Measurements from ENCODE around the gene FBXW7. TPM values are rescaled to one million over a fixed set of nuclear protein-coding genes. Genes with fewer than 3 reads are reported as not detected.

The FBXW7 gene
- total RNA-seq, 2 donors from 2014 or later, result 29.3 to 29.5 TPM

DNA sequence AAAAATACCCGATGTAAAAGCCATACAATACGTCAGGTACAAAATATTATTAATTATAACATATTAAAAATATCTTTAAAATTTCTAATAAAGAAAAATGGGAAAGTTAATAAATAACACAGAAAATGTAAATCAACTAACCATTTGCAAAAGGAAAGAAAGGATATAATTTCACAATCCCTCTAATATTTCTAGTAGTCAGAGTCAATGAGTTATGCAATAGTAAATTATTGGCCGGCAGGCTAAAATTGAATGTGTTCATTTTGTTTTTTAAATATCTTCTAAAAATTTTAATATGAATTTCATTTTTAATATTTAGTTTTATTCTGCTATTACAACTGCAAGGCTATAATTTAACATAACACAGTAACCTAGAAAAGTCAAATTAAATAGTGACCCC lies 155.7 kb downstream of the FBXW7 start:
- no peak overlapping the region for H3K9ac ChIP-seq (ENCODE audit: low read depth in 2 of 2, low read length in 2 of 2)
- TF ChIP-seq, protein P1, sequence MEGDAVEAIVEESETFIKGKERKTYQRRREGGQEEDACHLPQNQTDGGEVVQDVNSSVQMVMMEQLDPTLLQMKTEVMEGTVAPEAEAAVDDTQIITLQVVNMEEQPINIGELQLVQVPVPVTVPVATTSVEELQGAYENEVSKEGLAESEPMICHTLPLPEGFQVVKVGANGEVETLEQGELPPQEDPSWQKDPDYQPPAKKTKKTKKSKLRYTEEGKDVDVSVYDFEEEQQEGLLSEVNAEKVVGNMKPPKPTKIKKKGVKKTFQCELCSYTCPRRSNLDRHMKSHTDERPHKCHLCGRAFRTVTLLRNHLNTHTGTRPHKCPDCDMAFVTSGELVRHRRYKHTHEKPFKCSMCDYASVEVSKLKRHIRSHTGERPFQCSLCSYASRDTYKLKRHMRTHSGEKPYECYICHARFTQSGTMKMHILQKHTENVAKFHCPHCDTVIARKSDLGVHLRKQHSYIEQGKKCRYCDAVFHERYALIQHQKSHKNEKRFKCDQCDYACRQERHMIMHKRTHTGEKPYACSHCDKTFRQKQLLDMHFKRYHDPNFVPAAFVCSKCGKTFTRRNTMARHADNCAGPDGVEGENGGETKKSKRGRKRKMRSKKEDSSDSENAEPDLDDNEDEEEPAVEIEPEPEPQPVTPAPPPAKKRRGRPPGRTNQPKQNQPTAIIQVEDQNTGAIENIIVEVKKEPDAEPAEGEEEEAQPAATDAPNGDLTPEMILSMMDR (IDR thresholded peaks at IDR 0.05), result no peak
- H3K27me3 ChIP-seq, result no peaks in the 10 kb centered on the region
- H3K36me3 ChIP-seq, result no peaks in the 10 kb centered on the region
- no peak for DNase-seq
- H3K4me3 ChIP-seq, result no peak overlapping the region
- no peaks in the 10 kb centered on the region for H3K9me3 ChIP-seq
- intact Hi-C loops (cut with DNase I), result no loop called here
- H3K4me1 ChIP-seq, result no peaks in the 10 kb centered on the region
- no peak overlapping the region for H3K27ac ChIP-seq

DNA sequence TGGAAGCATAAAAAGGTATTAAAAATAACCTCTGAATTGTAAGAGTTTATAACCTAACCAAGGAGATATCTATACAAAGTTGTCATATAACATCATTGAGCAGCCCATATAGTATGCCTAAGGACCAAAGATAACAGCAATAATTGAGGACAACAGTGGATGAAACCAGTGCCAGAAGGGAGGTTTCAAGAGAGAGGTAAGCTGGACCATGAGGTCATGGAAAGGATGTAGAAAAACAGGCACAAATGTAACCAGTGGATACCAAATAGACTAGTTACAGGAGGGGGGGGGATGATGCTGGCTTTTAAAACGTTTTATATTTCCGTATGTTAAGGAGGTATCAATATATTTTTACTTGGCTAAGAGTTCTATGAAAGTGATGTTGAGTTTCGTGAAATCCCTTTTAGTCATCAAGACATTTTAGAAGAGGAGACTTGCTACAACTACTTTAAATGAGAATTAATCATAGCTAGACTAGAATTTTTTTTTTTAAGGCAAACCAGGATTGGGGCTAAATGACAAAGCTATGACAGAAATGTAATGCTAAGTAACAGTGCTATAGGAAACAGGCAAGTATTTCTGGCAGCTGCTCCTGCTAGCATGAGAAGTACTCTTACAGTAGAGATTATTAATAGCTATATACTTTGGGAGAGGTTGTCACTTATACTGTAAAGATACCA lies 161.1 kb downstream of the FBXW7 start:
- intact Hi-C loops (cut with DNase I), result no loop called here
- H3K4me3 ChIP-seq, result no peak overlapping the region
- no peak overlapping the region for H3K27ac ChIP-seq
- H3K27me3 ChIP-seq, result no peaks in the 10 kb centered on the region
- H3K9me3 ChIP-seq, result no peaks in the 10 kb centered on the region
- H3K9ac ChIP-seq (ENCODE audit: low read depth in 2 of 2, low read length in 2 of 2), result no peak overlapping the region
- no peaks in the 10 kb centered on the region for H3K36me3 ChIP-seq
- H3K4me1 ChIP-seq, result no peaks in the 10 kb centered on the region
- TF ChIP-seq, protein P1 (IDR thresholded peaks at IDR 0.05), result no peak
- no peak for DNase-seq

DNA sequence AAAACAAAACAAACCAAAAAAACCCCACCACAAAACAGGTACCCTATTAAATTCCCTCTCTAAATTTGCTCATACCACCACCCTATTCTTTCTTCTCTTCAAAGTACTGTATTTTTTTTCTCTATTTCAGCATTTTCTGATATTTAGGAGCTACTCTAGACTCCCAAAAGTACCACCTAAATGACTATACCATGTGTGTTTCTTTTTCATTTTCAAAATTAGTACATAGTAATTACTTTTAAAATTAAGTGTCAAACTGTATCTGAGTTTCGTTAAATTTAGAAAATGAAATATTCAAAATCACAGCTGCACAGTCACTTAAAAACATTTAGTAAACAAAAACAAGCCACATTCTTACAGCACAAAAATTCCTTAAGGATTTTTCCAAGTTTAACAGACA lies 161.7 kb downstream of the FBXW7 start:
- TF ChIP-seq, protein P1 (IDR thresholded peaks at IDR 0.05), result no peak
- H3K4me1 ChIP-seq, result no peaks in the 10 kb centered on the region

DNA sequence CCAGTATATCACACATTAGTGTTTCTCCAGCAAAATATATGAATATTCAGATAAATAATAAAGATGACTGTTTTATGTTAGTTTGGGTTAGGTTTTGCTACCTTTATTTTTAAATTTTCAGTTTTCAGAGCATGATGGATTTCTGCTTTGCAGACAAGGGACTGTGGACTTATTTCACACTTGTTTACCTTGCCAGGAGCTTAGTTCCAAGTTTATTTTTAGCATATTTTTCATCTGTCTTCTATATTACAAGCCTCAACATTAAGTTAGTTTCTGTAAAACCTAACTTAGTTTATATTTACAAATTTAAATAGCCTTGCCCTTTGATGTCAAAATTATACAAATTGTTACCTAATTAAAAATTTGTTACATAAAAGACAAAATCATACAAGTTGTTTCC lies 163.4 kb downstream of the FBXW7 start:
- H3K4me1 ChIP-seq, result no peaks in the 10 kb centered on the region
- no peaks in the 10 kb centered on the region for H3K27me3 ChIP-seq
- H3K36me3 ChIP-seq, result no peaks in the 10 kb centered on the region
- TF ChIP-seq, protein P1 (IDR thresholded peaks at IDR 0.05), result no peak
- H3K4me3 ChIP-seq, result no peak overlapping the region
- DNase-seq, result no peak
- no peaks in the 10 kb centered on the region for H3K9me3 ChIP-seq
- intact Hi-C loops (cut with DNase I), result no loop called here
- H3K9ac ChIP-seq (ENCODE audit: low read depth in 2 of 2, low read length in 2 of 2), result no peak overlapping the region
- no peak overlapping the region for H3K27ac ChIP-seq

More for the DNA sequence above, 161.7 kb downstream of the FBXW7 start:
- H3K4me3 ChIP-seq, result no peak overlapping the region
- no peak overlapping the region for H3K27ac ChIP-seq
- no peak for DNase-seq
- no peaks in the 10 kb centered on the region for H3K36me3 ChIP-seq
- no peaks in the 10 kb centered on the region for H3K9me3 ChIP-seq
- H3K27me3 ChIP-seq, result no peaks in the 10 kb centered on the region
- intact Hi-C loops (cut with DNase I), result no loop called here
- H3K9ac ChIP-seq (ENCODE audit: low read depth in 2 of 2, low read length in 2 of 2), result no peak overlapping the region

DNA sequence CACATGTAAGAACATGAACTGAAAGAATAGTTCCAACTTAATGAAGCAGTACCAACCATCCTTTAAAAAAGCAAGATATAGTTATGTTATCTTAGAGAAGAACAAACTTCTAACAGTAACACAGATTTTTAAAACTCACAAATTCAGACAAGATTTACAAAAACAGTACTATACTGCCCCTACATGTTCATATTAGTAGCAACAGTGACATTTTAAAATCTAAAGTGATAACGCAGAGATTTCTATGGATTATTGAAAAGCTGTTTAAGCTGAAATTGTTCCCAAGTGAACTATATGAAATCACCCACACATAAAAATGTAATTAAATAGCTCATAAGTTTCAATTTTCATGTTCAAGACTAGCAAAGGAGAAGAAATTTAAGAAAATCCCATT lies 166.0 kb downstream of the FBXW7 start:
- Histone ChIP-seq H3K27me3 (no peaks in the 10 kb centered on the region), H3K9me3 (no peaks in the 10 kb centered on the region), H3K9ac (ENCODE audit: low read depth in 2 of 2, low read length in 2 of 2) (no peak overlapping the region), H3K36me3 (no peaks in the 10 kb centered on the region), H3K27ac (no peak overlapping the region), H3K4me1 (no peaks in the 10 kb centered on the region), H3K4me3 (no peak overlapping the region)
- intact Hi-C loops (cut with DNase I), result no loop called here
- DNase-seq, result no peak
- TF ChIP-seq, protein P1 (IDR thresholded peaks at IDR 0.05), result no peak

Measured in colonic mucosa (tissue), 4 donors.